ENCODE results near the gene TBX15.

GRCh38 chr1:118912574-118912973, 75.6 kb downstream of the TBX15 start:
- TF ChIP-seq SIN3A (IDR thresholded peaks at IDR 0.05; ENCODE audit: borderline replicate concordance, insufficient read depth, low read length) (no peak), TAF1 (IDR thresholded peaks at IDR 0.05; ENCODE audit: borderline replicate concordance, insufficient read depth, low read length) (no peak), POLR2AphosphoS5 (IDR thresholded peaks at IDR 0.05; ENCODE audit: low read depth, low read length) (no peak), REST (IDR thresholded peaks at IDR 0.05; ENCODE audit: insufficient read depth in 1 of 2, low read depth in 2 of 2, low read length in 2 of 2) (no peak), FOXP2 (optimal IDR thresholded peaks at IDR 0.05; ENCODE audit: borderline replicate concordance, extremely low read depth, extremely low read length, insufficient read depth) (no peak)

All from PFSK-1 (cell line).